ENCODE data around the gene AKAP6.

DNA sequence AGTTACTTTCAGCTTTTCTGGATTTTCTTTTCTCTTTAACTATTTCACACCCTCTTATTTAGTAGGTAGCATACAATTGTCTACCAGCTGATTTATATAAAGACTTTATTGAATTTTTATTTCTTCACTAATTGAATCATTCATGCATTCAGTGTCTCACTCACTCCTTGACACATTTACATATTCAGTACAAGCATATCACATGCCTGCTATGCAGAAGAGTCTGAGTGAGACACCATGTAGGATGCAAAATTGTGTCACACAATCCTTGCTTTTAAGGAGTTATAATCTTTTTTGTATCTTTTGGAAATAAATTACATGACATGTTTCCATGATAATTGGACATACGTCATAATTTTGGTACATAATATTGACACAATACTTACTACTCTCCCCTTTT is 83.0 kb downstream of the AKAP6 start:
- TF ChIP-seq, protein P1, sequence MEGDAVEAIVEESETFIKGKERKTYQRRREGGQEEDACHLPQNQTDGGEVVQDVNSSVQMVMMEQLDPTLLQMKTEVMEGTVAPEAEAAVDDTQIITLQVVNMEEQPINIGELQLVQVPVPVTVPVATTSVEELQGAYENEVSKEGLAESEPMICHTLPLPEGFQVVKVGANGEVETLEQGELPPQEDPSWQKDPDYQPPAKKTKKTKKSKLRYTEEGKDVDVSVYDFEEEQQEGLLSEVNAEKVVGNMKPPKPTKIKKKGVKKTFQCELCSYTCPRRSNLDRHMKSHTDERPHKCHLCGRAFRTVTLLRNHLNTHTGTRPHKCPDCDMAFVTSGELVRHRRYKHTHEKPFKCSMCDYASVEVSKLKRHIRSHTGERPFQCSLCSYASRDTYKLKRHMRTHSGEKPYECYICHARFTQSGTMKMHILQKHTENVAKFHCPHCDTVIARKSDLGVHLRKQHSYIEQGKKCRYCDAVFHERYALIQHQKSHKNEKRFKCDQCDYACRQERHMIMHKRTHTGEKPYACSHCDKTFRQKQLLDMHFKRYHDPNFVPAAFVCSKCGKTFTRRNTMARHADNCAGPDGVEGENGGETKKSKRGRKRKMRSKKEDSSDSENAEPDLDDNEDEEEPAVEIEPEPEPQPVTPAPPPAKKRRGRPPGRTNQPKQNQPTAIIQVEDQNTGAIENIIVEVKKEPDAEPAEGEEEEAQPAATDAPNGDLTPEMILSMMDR (IDR thresholded peaks at IDR 0.05; ENCODE audit: low read depth, low read length, poor library complexity, severe bottlenecking) = no peak
- no peak for TF ChIP-seq EZH2phosphoT487 (IDR thresholded peaks at IDR 0.05; ENCODE audit: borderline replicate concordance, low read length)
